ENCODE data around the gene ELK3. TPM values are rescaled to one million over a fixed set of nuclear protein-coding genes. Genes with fewer than 3 reads are reported as not detected.

ELK3 gene
- polyA plus RNA-seq, 3 donors, result 12.1 to 14.9 (median 14.6) TPM

DNA sequence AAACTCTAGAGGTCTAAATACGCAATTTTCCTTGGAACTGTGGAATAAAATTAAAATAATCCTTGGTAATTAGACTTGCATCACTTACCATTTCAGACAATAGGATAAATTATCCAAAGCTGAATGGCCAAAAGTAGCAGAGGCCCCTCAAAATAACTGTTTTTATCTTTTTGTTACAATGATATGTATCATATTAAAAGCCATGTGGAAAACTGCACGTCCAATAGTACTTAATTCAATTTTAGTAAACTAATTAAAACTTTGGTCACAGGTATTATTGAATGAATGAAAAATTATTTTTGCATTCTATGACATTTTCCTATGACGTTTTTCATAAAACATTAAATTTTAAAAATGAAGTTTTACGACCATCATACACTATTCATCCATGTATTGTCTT is 107.6 kb downstream of the ELK3 start:
- Histone ChIP-seq H3K27ac (ENCODE audit: low read depth in 1 of 2, low read length in 2 of 2) (no peak overlapping the region), H4K20me1 (ENCODE audit: insufficient read depth, low read length) (no peaks in the 10 kb centered on the region), H3K4me3 (replicated peaks in 1 of 3; ENCODE audit: low read depth in 2 of 3, low read length in 3 of 3) (no peak overlapping the region), H3K9me3 (replicated peaks in 1 of 2; ENCODE audit: control insufficient read depth in 1 of 2, insufficient read depth in 1 of 2, low read length in 2 of 2) (no peaks in the 10 kb centered on the region), H3K4me1 (ENCODE audit: control insufficient read depth in 1 of 2, insufficient read depth in 2 of 2, low read length in 2 of 2) (no peaks in the 10 kb centered on the region), H3K36me3 (replicated peaks in 1 of 2; ENCODE audit: control insufficient read depth in 1 of 2, insufficient read depth in 2 of 2, low read length in 2 of 2) (peaks cover 25 to 47% of the 10 kb centered on the region in 2 donors), H2AFZ (ENCODE audit: insufficient read depth, low read depth, low read length, poor library complexity, severe bottlenecking) (no peak overlapping the region), H3K27me3 (ENCODE audit: control insufficient read depth in 2 of 2, insufficient read depth in 2 of 2, low read length in 2 of 2) (no peaks in the 10 kb centered on the region), H3K4me2 (replicated peaks; ENCODE audit: extremely low read depth, low read length, poor library complexity, severe bottlenecking) (no peak overlapping the region), H3K9ac (ENCODE audit: insufficient read depth, low read length, poor library complexity, severe bottlenecking) (no peak overlapping the region), H3K79me2 (ENCODE audit: insufficient read depth, low read length) (no peaks in the 10 kb centered on the region)
- Mint-ChIP-seq H3K4me3 (no peak overlapping the region), H3K9me3 (peaks cover 0 to 3% (median 0%) of the 10 kb centered on the region in 7 donors), H3K27me3 (ENCODE audit: low read depth in 3 of 3) (no peaks in the 10 kb centered on the region), H3K36me3 (peaks cover 28 to 46% of the 10 kb centered on the region in 2 donors), H3K4me1 (no peaks in the 10 kb centered on the region), H3K27ac (no peak overlapping the region)
- intact Hi-C loops (cut with micrococcal nuclease), result no loop called here
- no CpG with 5 or more reads among the region's 4 CpGs for WGBS (ENCODE audit: insufficient coverage)
- DNase-seq, result no peak
- no peak for TF ChIP-seq CTCF (IDR thresholded peaks at IDR 0.05)

DNA sequence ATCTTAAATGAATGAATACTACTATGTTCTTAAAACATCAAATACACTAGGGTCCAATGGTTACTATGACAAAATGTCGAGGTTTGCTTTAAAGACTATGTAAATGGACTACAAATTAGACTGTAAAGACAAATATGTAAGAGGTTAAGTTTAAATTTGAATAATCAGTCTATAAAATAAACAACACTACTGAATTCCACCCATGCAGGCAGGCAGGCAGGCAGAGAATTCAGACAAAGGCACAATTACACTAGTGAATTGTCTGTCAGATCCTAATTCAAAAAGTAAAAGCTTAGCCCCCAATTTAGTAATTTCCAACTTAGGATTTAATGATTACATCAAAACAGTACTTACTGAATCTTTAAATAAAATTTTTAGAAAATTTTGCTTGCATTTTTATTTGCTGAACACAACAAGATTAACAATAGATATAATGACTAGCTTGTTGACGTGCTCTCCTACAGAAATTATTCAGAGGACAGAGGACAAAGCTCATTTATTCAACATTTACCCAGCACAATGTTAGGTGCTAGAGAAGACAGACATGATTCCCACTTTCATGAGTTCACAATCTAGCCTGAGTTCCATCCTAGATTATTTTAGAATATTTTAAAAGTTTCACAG is 108.6 kb downstream of the ELK3 start:
- peaks cover 20 to 47% of the 10 kb centered on the region in 2 donors for H3K36me3 ChIP-seq (replicated peaks in 1 of 2; ENCODE audit: control insufficient read depth in 1 of 2, insufficient read depth in 2 of 2, low read length in 2 of 2)
- no peak overlapping the region for H2AFZ ChIP-seq (ENCODE audit: insufficient read depth, low read depth, low read length, poor library complexity, severe bottlenecking)
- Mint-ChIP-seq H3K4me3 (no peak overlapping the region), H3K27me3 (ENCODE audit: low read depth in 3 of 3) (no peaks in the 10 kb centered on the region), H3K27ac (no peak overlapping the region), H3K4me1 (no peaks in the 10 kb centered on the region), H3K36me3 (peaks cover 20 to 46% of the 10 kb centered on the region in 2 donors), H3K9me3 (peaks cover 0 to 3% (median 0%) of the 10 kb centered on the region in 7 donors)
- DNase-seq, result no peak
- no peak overlapping the region for H3K27ac ChIP-seq (ENCODE audit: low read depth in 1 of 2, low read length in 2 of 2)
- H3K27me3 ChIP-seq (ENCODE audit: control insufficient read depth in 2 of 2, insufficient read depth in 2 of 2, low read length in 2 of 2), result no peaks in the 10 kb centered on the region
- no peak overlapping the region for H3K4me2 ChIP-seq (replicated peaks; ENCODE audit: extremely low read depth, low read length, poor library complexity, severe bottlenecking)
- TF ChIP-seq CTCF (IDR thresholded peaks at IDR 0.05), result no peak
- intact Hi-C loops (cut with micrococcal nuclease), result no loop called here
- no CpG with 5 or more reads among the region's 2 CpGs for WGBS (ENCODE audit: insufficient coverage)
- no peaks in the 10 kb centered on the region for H3K79me2 ChIP-seq (ENCODE audit: insufficient read depth, low read length)
- no peak overlapping the region for H3K9ac ChIP-seq (ENCODE audit: insufficient read depth, low read length, poor library complexity, severe bottlenecking)
- H3K9me3 ChIP-seq (replicated peaks in 1 of 2; ENCODE audit: control insufficient read depth in 1 of 2, insufficient read depth in 1 of 2, low read length in 2 of 2), result no peaks in the 10 kb centered on the region
- H3K4me3 ChIP-seq (replicated peaks in 1 of 3; ENCODE audit: low read depth in 2 of 3, low read length in 3 of 3), result no peak overlapping the region
- H4K20me1 ChIP-seq (ENCODE audit: insufficient read depth, low read length), result no peaks in the 10 kb centered on the region
- no peaks in the 10 kb centered on the region for H3K4me1 ChIP-seq (ENCODE audit: control insufficient read depth in 1 of 2, insufficient read depth in 2 of 2, low read length in 2 of 2)

All from CD14-positive monocyte (primary cell).